Fibroblast of pulmonary artery (primary cell): Measurements from ENCODE around the gene PARD6G.
"Not testable (repeated sequence)": the region's sequence is repeated elsewhere in the genome, so short reads cannot be mapped to it uniquely, and the experiment has no call there.

ENCODE experiments used
- DNase-seq: peaks from one replicate; pipeline ENCODE4 v3.0.0-alpha.2; 2010; ENCODE audit warnings: low read depth
- H3K4me3 ChIP-seq: replicated peaks from 2 replicates; pipeline ENCODE4 v1.5.1; 2011; ENCODE audit warnings: low read depth, mild to moderate bottlenecking, control low read depth, low read length, moderate library complexity
- TF ChIP-seq, protein P1 (sequence below): IDR thresholded peaks from 2 replicates; pipeline ENCODE4 v1.5.1; 2011; ENCODE audit warnings: mild to moderate bottlenecking, control low read depth, low read length, inconsistent platforms; ENCODE audit errors: missing control alignments

Gene PARD6G

DNA sequence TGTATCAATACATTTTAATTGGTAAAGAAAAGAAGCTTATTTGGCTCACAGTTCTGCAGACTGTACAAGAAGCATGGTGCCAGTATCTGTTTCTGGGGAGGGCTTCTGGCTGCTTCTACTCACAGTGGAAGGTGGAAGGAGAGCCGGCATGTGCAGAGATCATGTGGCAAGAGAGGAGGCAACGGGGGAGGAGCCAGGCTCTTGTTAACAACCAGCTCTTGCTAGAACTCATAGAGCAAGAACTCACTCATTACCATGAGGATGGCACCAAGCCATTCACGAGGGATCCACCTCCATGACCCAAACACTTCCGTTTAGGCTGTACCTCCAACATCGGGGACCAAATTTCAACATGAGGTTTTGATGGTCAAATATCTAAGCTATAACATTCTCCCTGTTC lies 7.5 kb downstream of the PARD6G start:
- TF ChIP-seq, protein P1, sequence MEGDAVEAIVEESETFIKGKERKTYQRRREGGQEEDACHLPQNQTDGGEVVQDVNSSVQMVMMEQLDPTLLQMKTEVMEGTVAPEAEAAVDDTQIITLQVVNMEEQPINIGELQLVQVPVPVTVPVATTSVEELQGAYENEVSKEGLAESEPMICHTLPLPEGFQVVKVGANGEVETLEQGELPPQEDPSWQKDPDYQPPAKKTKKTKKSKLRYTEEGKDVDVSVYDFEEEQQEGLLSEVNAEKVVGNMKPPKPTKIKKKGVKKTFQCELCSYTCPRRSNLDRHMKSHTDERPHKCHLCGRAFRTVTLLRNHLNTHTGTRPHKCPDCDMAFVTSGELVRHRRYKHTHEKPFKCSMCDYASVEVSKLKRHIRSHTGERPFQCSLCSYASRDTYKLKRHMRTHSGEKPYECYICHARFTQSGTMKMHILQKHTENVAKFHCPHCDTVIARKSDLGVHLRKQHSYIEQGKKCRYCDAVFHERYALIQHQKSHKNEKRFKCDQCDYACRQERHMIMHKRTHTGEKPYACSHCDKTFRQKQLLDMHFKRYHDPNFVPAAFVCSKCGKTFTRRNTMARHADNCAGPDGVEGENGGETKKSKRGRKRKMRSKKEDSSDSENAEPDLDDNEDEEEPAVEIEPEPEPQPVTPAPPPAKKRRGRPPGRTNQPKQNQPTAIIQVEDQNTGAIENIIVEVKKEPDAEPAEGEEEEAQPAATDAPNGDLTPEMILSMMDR, result no peak
- no peak overlapping the region for H3K4me3 ChIP-seq
- DNase-seq, result no peak

DNA sequence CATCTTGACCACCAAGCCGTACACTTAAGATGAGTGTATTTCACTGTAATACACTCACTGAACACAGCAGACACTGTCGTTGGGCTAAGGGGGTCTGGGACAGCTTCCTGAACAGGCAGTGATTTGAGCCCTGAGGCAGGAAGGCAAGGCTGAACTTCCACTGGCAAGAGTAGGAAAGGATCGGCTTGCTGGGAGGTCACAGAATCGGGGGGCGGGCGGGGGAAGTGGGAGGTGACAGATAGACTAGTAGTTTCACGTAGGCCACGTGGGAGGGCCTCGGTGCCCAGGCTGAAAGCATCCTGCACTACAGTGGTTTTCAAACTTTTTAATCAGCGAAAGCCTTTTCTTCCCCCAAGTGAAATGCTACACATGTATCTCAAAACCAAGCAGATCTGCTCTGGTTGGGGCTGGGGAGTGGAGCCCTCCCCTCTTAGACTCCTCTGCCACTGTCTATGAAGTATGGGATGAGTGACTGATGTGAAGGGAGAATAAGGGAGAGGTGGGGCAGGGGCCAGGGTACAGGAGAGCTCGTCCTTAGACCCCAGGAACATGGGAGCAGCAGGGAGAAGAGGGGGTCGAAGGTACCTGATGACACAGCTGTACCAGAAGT lies 8.6 kb downstream of the PARD6G start:
- TF ChIP-seq, protein P1, result no peak
- H3K4me3 ChIP-seq, result no peak overlapping the region
- no peak for DNase-seq

DNA sequence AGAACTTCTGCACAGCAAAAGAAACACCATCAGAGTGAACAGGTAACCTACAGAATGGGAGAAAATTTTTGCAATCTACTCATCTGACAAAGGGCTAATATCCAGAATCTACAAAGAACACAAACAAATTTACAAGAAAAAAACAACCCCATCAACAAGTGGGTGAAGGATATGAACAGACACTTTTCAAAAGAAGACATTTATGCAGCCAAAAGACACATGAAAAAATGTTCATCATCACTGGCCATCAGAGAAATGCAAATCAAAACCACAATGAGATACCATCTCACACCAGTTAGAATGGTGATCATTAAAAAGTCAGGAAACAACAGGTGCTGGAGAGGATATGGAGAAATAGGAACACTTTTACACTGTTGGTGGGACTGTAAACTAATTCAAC lies 9.8 kb downstream of the PARD6G start:
- not testable (repeated sequence) for DNase-seq, H3K4me3 ChIP-seq

DNA sequence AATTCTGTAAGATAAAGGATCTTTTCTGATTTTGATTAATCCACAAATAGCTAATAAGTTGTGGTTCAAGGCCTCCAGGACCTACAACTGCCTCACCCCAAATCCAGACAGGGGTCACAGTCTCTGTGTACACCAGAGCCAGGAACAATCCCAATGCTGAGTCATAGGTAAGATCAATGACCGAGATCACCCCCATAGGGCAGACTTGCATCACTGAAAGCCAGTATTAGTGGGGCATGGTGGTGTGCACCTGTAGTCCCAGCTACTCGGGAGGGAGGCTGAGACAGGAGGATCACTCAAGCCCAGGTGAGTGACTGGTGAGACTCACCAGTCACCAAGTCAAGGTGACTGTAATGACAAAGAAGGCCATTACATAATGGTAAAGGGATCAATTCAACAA lies 12.9 kb downstream of the PARD6G start:
- H3K4me3 ChIP-seq, result no peak overlapping the region
- no peak for DNase-seq
- TF ChIP-seq, protein P1, result no peak

DNA sequence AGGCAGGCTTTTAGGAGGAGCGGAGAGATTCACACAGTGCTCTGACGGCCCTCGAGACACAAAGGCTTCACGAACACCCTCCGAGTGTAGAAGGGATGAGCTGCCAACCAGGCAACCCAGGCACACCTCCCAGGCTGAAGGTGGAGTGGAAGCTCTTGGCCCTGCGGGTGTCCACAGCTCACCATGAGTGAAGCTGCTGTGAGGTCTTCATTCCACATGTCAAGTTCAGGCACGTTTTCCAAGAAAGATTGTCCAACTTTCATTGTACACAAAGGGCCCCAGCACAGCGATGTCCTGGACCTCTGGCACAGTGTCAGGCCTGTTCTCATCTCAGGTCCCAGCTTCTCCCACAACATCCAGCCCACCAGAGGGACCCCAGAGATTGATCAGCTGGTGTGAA lies 13.4 kb downstream of the PARD6G start:
- H3K4me3 ChIP-seq, result no peak overlapping the region
- TF ChIP-seq, protein P1, result no peak
- no peak for DNase-seq

DNA sequence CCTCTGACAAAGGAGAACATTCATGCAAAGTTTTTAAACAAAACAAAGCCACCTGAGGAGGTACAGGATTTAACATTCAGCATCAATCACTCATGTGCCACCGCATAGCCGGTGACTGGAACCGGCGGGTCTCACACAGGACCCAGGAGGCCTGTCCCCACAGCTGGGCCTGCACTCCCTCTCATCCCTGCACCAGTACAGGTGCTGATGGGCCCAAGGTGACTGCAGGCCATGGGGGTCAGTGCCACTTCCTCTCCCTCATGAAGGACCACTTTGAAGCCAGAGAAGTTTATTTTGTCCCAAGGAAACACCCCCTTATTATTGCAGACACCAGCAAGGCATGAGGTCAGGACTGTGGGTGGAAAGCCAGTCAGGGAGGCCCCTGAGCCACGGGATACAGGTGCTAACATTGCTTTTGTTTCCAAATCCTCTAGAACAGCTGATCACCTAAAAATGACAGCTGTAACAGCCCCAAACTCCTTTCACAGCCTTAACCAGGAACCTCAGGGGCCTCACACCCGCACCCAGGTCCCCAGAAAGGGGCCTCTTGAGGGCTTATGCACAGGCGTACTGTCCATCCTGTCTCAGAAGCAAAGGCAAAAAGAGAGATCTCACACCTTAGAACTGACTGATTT lies 14.0 kb downstream of the PARD6G start:
- H3K4me3 ChIP-seq, result no peak overlapping the region
- no peak for DNase-seq
- TF ChIP-seq, protein P1, result no peak

DNA sequence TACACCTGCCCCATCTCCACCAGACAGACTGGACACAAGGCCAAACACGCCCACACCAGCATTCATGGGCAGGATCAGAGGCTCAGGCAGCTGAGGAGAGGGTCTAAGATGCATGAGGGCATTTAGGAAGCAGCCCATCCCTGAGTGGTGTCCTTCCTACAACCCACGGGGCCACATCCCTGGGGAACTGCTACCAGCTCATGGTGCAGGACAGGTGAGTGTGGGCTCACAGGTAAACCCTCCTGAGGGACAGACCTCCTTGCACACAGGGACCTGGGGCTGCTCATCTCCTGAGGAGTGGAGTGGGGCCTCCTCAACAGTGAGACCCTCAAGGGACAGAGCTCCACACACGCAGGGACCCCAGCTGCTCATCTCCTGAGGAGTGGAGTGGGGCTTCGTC lies 14.6 kb downstream of the PARD6G start:
- no peak overlapping the region for H3K4me3 ChIP-seq
- TF ChIP-seq, protein P1, result no peak
- DNase-seq, result no peak
